Esophagus (tissue), 2 donors: ENCODE data around the gene ZSCAN5A. TPM values are rescaled to one million over a fixed set of nuclear protein-coding genes. Genes with fewer than 3 reads are reported as not detected.
"Not testable (repeated sequence)": the region's sequence is repeated elsewhere in the genome, so short reads cannot be mapped to it uniquely, and the experiment has no call there.

Source experiments
- H3K27ac ChIP-seq, 2 donors: one replicate each; pipeline ENCODE4 v1.5.1; 2013; ENCODE audit warnings: low read depth in 2 of 2, mild to moderate bottlenecking in 2 of 2, inconsistent platforms in 1 of 2, low read length in 1 of 2, moderate library complexity in 1 of 2
- H3K27me3 ChIP-seq, 2 donors: one replicate each; pipeline ENCODE4 v1.6.1; 2013; ENCODE audit warnings: low read length in 2 of 2, control low read depth in 1 of 2, mild to moderate bottlenecking in 1 of 2; ENCODE audit not compliant: insufficient read depth in 2 of 2, control insufficient read depth in 1 of 2
- H3K36me3 ChIP-seq, 2 donors: one replicate each; pipeline ENCODE4 v1.6.1; 2013; ENCODE audit warnings: low read length in 1 of 2; ENCODE audit not compliant: control insufficient read depth in 2 of 2, insufficient read depth in 2 of 2
- H3K4me1 ChIP-seq, 2 donors: one replicate each; pipeline ENCODE4 v1.6.1; 2013; ENCODE audit warnings: low read length in 1 of 2; ENCODE audit not compliant: control insufficient read depth in 2 of 2, insufficient read depth in 2 of 2
- H3K4me3 ChIP-seq, 2 donors: one replicate each; pipeline ENCODE4 v1.5.1; 2013; ENCODE audit warnings: low read length in 2 of 2, mild to moderate bottlenecking in 2 of 2, low read depth in 1 of 2, moderate library complexity in 1 of 2
- H3K9me3 ChIP-seq, 2 donors: one replicate each; pipeline ENCODE4 v1.6.1; 2013; ENCODE audit warnings: mild to moderate bottlenecking in 2 of 2, low read depth in 1 of 2, low read length in 1 of 2, moderate library complexity in 1 of 2; ENCODE audit not compliant: control insufficient read depth in 2 of 2, insufficient read depth in 1 of 2
- WGBS, 2 donors: extraction: QIAGEN DNeasy Blood & Tissue Kit; methylation state at CpG; one replicate each; pipeline ENCODE4 v1.1.7; 2013; 5-methylcytosine and 5-hydroxymethylcytosine counted together
- polyA plus RNA-seq, 2 donors: library from polyadenylated mRNA; stranded (reverse); fragments of 200-250 nt; gene quantifications; one replicate each; pipeline ENCODE4 v1.2.3, GENCODE V29; 2013
- donor health status: healthy with polysubstance abuse.
- donor health status: Bipolar disorder and iron deficiency.

ZSCAN5A gene
- polyA plus RNA-seq, 2 donors, result 3.8 to 3.9 TPM

DNA sequence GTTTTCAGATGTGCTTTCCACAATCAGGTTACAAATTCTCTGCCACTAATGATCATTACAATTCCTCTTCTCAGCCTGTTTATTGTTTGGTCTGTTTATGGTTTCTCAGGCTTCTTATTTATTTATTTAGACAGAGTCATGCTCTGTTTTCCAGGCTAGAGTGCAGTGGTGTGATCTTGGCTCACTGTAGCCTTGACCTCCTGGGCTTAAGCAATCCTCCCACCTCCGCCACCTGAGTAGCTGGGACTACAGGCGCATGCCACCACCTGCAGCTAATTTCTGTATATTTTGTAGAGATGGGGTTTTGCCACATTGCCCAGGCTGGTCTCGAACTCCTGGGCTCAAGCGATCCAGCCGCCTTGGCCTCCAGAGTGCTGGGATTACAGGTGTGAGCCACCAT, 2.1 kb upstream of the ZSCAN5A start:
- no peak overlapping the region for H3K27ac ChIP-seq
- H3K4me3 ChIP-seq, result no peak overlapping the region
- H3K27me3 ChIP-seq, result no peaks in the 10 kb centered on the region
- H3K4me1 ChIP-seq, result peaks cover 0 to 3% of the 10 kb centered on the region in 2 donors
- H3K9me3 ChIP-seq, result no peaks in the 10 kb centered on the region
- H3K36me3 ChIP-seq, result peaks cover 0 to 2% of the 10 kb centered on the region in 2 donors
- WGBS, 2 donors, result 89 to 97% methylated on average over 5 of the region's 5 CpGs

DNA sequence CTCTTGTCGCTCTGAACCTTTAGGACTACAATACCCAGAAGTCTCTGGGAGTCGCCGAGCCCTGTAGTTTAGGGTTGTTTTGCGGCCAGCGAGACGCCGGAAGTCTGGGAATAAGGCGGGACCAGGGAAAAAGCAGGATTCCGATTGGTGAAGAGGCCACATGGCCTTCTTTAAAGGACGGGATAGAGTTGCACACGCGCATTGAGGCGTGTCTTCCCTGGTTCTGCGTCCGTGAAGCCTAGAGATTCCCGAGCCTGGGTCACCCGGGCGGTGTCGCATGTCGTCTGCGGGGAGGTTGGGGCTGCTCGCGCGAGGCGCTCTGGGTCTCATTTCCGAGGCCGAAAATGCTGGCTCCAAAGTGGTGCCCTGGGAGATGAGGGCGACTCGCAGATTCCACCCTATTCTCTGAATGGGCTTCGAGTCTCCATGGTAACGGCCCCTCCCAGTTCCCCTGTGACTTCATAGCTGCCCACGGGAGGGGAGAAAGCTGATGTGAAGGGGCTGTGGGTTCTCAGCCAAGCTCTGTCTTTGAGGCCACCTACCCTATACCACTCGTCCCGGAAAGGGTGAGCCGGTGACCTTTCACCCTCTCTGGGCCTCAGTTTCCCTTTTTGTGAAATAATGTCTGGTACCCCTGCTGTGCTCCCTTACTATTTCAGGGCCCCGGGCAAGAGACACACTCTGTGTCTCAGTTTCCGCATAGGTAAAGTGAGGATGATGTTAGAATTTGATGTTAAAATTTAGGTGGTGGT, 614 bp upstream of the ZSCAN5A start:
- no peaks in the 10 kb centered on the region for H3K27me3 ChIP-seq
- H3K27ac ChIP-seq, result peak overlapping the region; percentile 97 to 99
- H3K4me3 ChIP-seq, result peak overlapping the region; percentile 77 to 89
- WGBS, 2 donors, result 2 to 3% methylated on average over 37 of the region's 37 CpGs
- H3K36me3 ChIP-seq, result peaks cover 0 to 2% of the 10 kb centered on the region in 2 donors
- H3K4me1 ChIP-seq, result peaks cover 0 to 3% of the 10 kb centered on the region in 2 donors
- H3K9me3 ChIP-seq, result no peaks in the 10 kb centered on the region

DNA sequence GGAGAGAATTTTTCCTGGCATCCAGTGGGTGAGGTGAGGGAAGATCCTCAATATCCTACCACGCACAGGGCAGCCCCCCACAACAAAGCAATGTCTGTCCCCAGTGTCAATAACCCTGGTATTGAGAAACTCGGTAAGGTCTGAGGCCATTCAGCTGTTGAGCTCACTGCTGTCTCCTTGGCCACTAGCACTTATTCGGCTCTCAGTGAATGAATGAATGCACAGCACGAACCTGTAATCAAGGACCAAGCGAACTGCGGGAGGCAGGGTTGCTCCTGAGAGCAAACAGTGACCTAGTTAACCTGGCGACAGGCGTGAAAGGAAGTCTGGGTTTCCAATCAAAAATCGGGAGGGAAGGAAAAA, 640 bp downstream of the ZSCAN5A start:
- Histone ChIP-seq H3K27ac (peak overlapping the region; percentile 97 to 99), H3K4me3 (peak overlapping the region; percentile 77 to 89), H3K36me3 (peaks cover 0 to 5% of the 10 kb centered on the region in 2 donors), H3K27me3 (no peaks in the 10 kb centered on the region), H3K9me3 (no peaks in the 10 kb centered on the region), H3K4me1 (peaks cover 0 to 3% of the 10 kb centered on the region in 2 donors)
- 0 to 1% methylated on average over 9 of the region's 9 CpGs for WGBS, 2 donors

GRCh38 chr19:56312787-56313657, 1.6 kb downstream of the ZSCAN5A start:
- peaks cover 0 to 5% of the 10 kb centered on the region in 2 donors for H3K36me3 ChIP-seq
- no peaks in the 10 kb centered on the region for H3K9me3 ChIP-seq
- no peak overlapping the region for H3K27ac ChIP-seq
- no peak overlapping the region for H3K4me3 ChIP-seq
- peaks cover 0 to 3% of the 10 kb centered on the region in 2 donors for H3K4me1 ChIP-seq
- 79 to 80% methylated on average over 10 of the region's 10 CpGs for WGBS, 2 donors
- H3K27me3 ChIP-seq, result no peaks in the 10 kb centered on the region

DNA sequence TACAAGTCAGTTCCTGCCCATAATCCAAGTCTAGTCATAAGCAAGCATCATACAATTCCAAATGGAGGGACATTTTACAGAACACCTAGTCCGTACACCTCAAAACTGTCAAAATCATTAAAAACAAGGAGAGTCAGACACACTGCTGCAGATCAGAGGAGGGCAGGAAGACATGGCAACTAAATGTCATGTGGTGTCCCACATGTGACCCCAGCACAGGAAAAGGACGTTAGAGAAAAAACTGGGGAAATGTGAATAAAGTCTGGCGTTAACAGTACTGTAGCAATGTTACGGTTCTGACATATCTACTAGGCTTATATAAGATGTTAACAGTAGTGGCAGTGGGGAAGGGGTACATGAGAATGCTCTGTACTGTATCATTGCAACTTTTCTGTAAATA, 2.3 kb downstream of the ZSCAN5A start:
- WGBS, 2 donors, result 74 to 83% methylated on average over 4 of the region's 4 CpGs

GRCh38 chr19:56310462-56310861, 4.2 kb downstream of the ZSCAN5A start:
- H3K9me3 ChIP-seq, result no peaks in the 10 kb centered on the region
- no peak overlapping the region for H3K27ac ChIP-seq
- H3K36me3 ChIP-seq, result peaks cover 0 to 5% of the 10 kb centered on the region in 2 donors
- peaks cover 0 to 3% of the 10 kb centered on the region in 2 donors for H3K4me1 ChIP-seq
- no peak overlapping the region for H3K4me3 ChIP-seq
- 78 to 79% methylated on average over 8 of the region's 8 CpGs for WGBS, 2 donors
- no peaks in the 10 kb centered on the region for H3K27me3 ChIP-seq

More for the DNA sequence above, 2.3 kb downstream of the ZSCAN5A start:
- H3K27ac ChIP-seq, result no peak overlapping the region
- no peaks in the 10 kb centered on the region for H3K27me3 ChIP-seq
- peaks cover 0 to 5% of the 10 kb centered on the region in 2 donors for H3K36me3 ChIP-seq
- H3K9me3 ChIP-seq, result no peaks in the 10 kb centered on the region
- no peak overlapping the region for H3K4me3 ChIP-seq
- H3K4me1 ChIP-seq, result peaks cover 0 to 3% of the 10 kb centered on the region in 2 donors

- Histone ChIP-seq H3K27me3 (no peaks in the 10 kb centered on the region), H3K4me1 (peaks cover 0 to 3% of the 10 kb centered on the region in 2 donors), H3K4me3 (no peak overlapping the region), H3K27ac (no peak overlapping the region), H3K36me3 (peaks cover 0 to 5% of the 10 kb centered on the region in 2 donors), H3K9me3 (no peaks in the 10 kb centered on the region)
- 81 to 83% methylated on average over 11 of the region's 11 CpGs for WGBS, 2 donors
Measured at GRCh38 chr19:56309511-56310185, 5.0 kb downstream of the ZSCAN5A start.

GRCh38 chr19:56308792-56309191, 5.8 kb downstream of the ZSCAN5A start:
- Histone ChIP-seq H3K4me1 (peaks cover 0 to under 1% of the 10 kb centered on the region in 2 donors), H3K36me3 (peaks cover 0 to 5% of the 10 kb centered on the region in 2 donors), H3K27me3 (no peaks in the 10 kb centered on the region), H3K9me3 (no peaks in the 10 kb centered on the region), H3K27ac (no peak overlapping the region), H3K4me3 (no peak overlapping the region)
- 89 to 92% methylated on average over 7 of the region's 7 CpGs for WGBS, 2 donors

GRCh38 chr19:56307062-56307461, 7.6 kb downstream of the ZSCAN5A start:
- not testable (repeated sequence) for H3K27me3 ChIP-seq, H3K4me3 ChIP-seq, H3K4me1 ChIP-seq, H3K9me3 ChIP-seq, H3K36me3 ChIP-seq, H3K27ac ChIP-seq
- WGBS, 2 donors, result 70 to 77% methylated on average over 6 of the region's 6 CpGs
